Fibroblast of mammary gland (primary cell): ENCODE results near the gene MROH2B.

Source experiments
- DNase-seq: peaks from one replicate; pipeline ENCODE4 v3.0.0-alpha.2; 2010; ENCODE audit warnings: low read depth
- H3K4me3 ChIP-seq: 2 replicates; pipeline ENCODE4 v1.5.1; 2011; ENCODE audit warnings: low read depth, mild to moderate bottlenecking, low read length, moderate library complexity; ENCODE audit not compliant: control insufficient read depth
- CTCF ChIP-seq: conservative IDR thresholded peaks from 2 replicates; pipeline ENCODE4 v1.5.1; 2011; ENCODE audit warnings: low read depth, low read length, inconsistent platforms; ENCODE audit not compliant: control insufficient read depth, insufficient read depth

MROH2B gene

GRCh38 chr5:41083306-41083705 lies 12.2 kb upstream of the MROH2B start:
- DNase-seq = peak; percentile 46
- H3K4me3 ChIP-seq = no peak overlapping the region
- TF ChIP-seq CTCF = no peak

GRCh38 chr5:41071975-41072374 lies 833 bp upstream of the MROH2B start:
- peak; percentile 87 for DNase-seq
- TF ChIP-seq CTCF = no peak

GRCh38 chr5:41067714-41068568 lies 3.2 kb downstream of the MROH2B start:
- DNase-seq = peak; percentile 14
- no peak overlapping the region for H3K4me3 ChIP-seq
- TF ChIP-seq CTCF = no peak

More at GRCh38 chr5:41071975-41072374, 833 bp upstream of the MROH2B start:
- no peak overlapping the region for H3K4me3 ChIP-seq

- no peak overlapping the region for H3K4me3 ChIP-seq
- DNase-seq = no peak
- no peak for TF ChIP-seq CTCF
Observed at GRCh38 chr5:41065691-41066335, 5.3 kb downstream of the MROH2B start.

GRCh38 chr5:41057940-41058339 lies 13.2 kb downstream of the MROH2B start:
- no peak overlapping the region for H3K4me3 ChIP-seq
- DNase-seq = no peak
- TF ChIP-seq CTCF = no peak

GRCh38 chr5:41057231-41057630 lies 13.9 kb downstream of the MROH2B start:
- no peak for TF ChIP-seq CTCF
- H3K4me3 ChIP-seq = no peak overlapping the region
- no peak for DNase-seq
